ENCODE measurements around the gene NOM1. TPM values are rescaled to one million over a fixed set of nuclear protein-coding genes. Genes with fewer than 3 reads are reported as not detected.

NOM1 gene
- total RNA-seq, 6 experiments from 2014 or later = 13.1 to 21.1 (median 14.9) TPM

DNA sequence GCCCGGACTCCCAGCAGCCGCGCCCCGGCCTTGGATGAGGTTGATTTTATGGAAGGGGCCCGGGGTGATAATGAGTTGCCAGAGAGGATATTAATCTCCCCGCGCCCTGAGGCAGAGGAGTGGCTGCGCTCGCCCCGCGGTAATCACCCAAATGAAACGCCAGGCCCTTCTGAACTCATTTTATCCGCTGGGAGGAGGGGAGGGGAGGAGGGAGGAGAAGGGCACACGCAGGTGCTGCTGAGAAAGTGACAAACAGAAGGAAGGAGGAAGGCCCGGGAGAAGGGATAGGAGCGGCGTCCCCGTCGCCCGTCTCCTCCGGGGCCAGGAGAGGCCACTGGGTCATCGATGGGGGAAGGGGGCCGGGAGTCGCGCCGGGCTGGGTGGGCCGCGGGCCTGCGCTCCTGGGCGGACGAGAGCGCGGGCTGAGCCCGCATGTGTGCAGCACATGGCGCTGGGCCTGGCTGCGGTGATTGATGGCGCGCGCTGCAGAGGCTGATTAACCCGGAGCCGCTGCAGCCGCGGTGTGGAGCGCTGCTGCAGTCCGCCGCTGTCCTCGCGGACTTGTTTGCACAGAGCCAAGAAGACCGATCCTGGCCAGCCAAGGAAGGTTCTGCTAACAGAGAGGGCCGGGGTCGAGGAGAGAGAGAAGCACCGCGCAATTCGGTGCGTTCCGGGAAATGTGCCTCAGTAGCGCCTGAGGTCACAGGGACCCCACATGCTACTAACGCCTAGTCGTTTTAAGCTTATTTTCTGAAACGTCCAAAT is 54.4 kb downstream of the NOM1 start:
- H3K27ac Mint-ChIP-seq = no peak overlapping the region
- H3K27me3 Mint-ChIP-seq (ENCODE audit: insufficient read depth) = peaks cover 61% of the 10 kb centered on the region
- DNase-seq = no peak
- no peaks in the 10 kb centered on the region for H3K36me3 Mint-ChIP-seq (ENCODE audit: low read depth)
- no peaks in the 10 kb centered on the region for H3K9me3 Mint-ChIP-seq
- H3K4me3 Mint-ChIP-seq = no peak overlapping the region
- peaks cover 7% of the 10 kb centered on the region; the same call in 1 of the 2 replicates for H3K4me1 Mint-ChIP-seq (ENCODE audit: low read depth)
- TF ChIP-seq, protein P1, sequence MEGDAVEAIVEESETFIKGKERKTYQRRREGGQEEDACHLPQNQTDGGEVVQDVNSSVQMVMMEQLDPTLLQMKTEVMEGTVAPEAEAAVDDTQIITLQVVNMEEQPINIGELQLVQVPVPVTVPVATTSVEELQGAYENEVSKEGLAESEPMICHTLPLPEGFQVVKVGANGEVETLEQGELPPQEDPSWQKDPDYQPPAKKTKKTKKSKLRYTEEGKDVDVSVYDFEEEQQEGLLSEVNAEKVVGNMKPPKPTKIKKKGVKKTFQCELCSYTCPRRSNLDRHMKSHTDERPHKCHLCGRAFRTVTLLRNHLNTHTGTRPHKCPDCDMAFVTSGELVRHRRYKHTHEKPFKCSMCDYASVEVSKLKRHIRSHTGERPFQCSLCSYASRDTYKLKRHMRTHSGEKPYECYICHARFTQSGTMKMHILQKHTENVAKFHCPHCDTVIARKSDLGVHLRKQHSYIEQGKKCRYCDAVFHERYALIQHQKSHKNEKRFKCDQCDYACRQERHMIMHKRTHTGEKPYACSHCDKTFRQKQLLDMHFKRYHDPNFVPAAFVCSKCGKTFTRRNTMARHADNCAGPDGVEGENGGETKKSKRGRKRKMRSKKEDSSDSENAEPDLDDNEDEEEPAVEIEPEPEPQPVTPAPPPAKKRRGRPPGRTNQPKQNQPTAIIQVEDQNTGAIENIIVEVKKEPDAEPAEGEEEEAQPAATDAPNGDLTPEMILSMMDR (IDR thresholded peaks at IDR 0.05) = no peak

DNA sequence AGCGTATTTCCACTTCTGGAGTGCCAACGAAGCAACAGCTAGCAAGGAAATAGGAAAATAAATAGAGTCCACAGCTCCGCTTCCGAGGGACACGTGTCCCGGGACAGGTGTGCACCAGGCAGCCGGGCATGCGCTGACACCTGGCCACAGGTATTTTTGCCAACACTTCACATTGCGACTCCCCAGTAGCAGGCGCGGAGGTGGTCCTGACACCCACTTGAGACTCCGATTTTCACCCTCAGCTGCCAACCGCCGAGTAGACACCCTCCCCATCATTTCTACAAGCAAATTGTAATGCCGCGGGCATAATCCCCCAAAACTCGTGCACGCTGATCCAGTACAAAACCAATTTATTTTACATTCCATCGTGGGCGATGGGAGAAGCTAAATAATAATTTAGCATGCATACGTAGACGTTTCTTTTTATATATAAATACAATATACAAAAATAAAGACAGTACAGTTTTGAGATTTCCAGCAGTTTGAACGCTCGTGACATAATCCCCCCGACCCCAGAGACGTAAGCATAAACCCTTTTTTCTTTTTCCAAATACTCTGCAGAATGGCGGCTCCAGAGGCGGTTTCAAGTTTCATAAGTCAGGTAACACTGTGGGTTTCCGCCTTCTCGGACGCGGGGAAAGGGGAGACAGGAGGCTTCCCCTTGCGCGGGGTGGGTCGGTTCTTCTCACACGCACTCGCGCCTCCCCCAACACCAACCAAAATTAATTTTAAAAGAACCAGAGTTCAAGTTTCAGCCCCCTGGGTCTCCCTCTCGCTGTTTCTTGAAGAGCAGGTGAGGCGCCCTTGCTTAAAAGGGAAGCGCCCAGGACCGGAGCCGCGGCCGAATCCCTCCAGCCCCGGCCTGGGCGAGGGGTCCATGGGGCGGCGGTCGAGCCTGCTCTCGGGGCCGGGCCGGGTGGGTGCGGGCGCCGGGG is 55.3 kb downstream of the NOM1 start:
- TF ChIP-seq, protein P1 (IDR thresholded peaks at IDR 0.05) = no peak
- no peak for DNase-seq
- Mint-ChIP-seq H3K36me3 (ENCODE audit: low read depth) (no peaks in the 10 kb centered on the region), H3K9me3 (no peaks in the 10 kb centered on the region), H3K27me3 (ENCODE audit: insufficient read depth) (peaks cover 59% of the 10 kb centered on the region), H3K4me3 (no peak overlapping the region), H3K27ac (no peak overlapping the region), H3K4me1 (ENCODE audit: low read depth) (peaks cover 7% of the 10 kb centered on the region; the same call in 1 of the 2 replicates)

DNA sequence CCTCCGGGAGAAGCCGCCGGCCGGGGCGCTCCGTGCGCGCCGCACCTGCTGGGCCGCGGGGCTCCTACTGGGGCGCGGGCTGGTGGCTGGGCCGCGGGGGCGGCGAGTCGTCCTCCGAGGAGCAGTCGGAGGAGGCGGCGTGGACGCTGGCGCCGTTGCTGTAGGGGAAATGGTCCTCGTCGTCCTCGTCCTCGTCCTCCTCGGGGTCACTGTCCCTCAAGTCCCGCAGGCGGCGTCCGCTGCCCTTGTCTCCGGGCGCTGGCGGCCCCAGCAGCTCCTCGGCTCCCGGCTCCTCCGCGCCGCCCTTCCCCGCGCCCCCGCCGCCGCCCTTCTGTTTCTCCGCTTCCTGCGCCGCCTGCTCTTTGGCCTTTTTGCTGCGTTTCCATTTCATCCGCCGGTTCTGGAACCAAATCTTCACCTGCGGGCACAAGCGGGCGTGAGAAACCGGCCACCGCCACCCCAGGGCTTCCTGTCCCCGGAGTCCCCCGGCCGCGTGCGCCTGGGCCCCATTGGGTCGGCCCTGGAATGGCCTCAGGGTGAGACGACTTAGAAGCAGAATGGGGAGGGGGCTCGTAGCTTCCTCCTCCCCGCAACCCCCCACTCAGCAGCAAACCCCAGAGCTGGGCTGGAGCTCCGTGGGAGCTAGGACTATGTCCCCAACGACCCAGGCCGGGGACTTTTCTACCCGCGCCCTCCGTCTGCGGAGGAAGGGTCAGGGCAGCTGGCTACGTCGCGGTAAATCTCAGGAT is 56.1 kb downstream of the NOM1 start:
- no peaks in the 10 kb centered on the region for H3K9me3 Mint-ChIP-seq
- H3K4me3 Mint-ChIP-seq = no peak overlapping the region
- TF ChIP-seq, protein P1 (IDR thresholded peaks at IDR 0.05) = no peak
- H3K4me1 Mint-ChIP-seq (ENCODE audit: low read depth) = peaks cover 4% of the 10 kb centered on the region; the same call in 1 of the 2 replicates
- no peaks in the 10 kb centered on the region for H3K36me3 Mint-ChIP-seq (ENCODE audit: low read depth)
- peaks cover 55% of the 10 kb centered on the region for H3K27me3 Mint-ChIP-seq (ENCODE audit: insufficient read depth)
- H3K27ac Mint-ChIP-seq = no peak overlapping the region
- DNase-seq = no peak

DNA sequence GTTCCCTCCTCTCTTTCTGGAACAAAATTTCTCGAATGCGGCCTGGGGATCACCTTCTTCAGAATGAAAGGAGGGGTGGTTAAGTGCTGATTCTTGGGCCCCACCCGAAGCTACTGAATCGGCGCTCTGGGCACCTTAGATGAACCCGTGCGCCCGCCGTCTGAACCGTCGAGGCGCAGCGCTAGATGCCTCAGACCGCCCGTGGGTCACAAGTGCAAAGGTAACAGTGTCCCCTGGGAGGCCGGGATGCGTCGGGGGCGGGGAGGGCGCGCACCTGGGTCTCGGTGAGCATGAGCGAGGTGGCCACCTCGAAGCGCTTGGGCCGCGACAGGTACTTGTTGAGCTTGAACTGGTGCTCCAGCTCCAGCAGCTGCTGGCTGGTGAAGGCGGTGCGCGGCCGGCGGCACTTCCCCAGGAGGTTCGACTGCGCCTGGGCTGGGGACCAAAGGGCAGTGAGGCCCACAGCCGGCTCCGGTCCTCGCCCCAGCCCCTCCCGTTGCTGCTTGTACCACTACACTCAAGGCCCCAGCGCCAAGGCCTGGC is 56.8 kb downstream of the NOM1 start:
- Mint-ChIP-seq H3K36me3 (ENCODE audit: low read depth) (no peaks in the 10 kb centered on the region), H3K27ac (no peak overlapping the region), H3K4me3 (no peak overlapping the region), H3K9me3 (no peaks in the 10 kb centered on the region), H3K4me1 (ENCODE audit: low read depth) (no peaks in the 10 kb centered on the region), H3K27me3 (ENCODE audit: insufficient read depth) (peaks cover 51% of the 10 kb centered on the region)
- TF ChIP-seq, protein P1 (IDR thresholded peaks at IDR 0.05) = no peak
- no peak for DNase-seq
